Stomach (tissue), 9 donors: ENCODE measurements around the gene AATK. TPM values are rescaled to one million over a fixed set of nuclear protein-coding genes. Genes with fewer than 3 reads are reported as not detected.

Source experiments
- DNase-seq, 2 donors: peaks; one replicate each; pipeline versions ENCODE4 v3.0.0 to v3.0.0-alpha.2; 2013 to 2019
- H3K27ac ChIP-seq, 5 donors: fragments of 200-600 bp in 4 of 5; sonication (generic) in 4 of 5; one replicate each; pipeline ENCODE4 v1.5.1; 2013 to 2019; ENCODE audit warnings: mild to moderate bottlenecking in 1 of 5, moderate library complexity in 1 of 5
- H3K27me3 ChIP-seq, 3 donors: fragments of 200-600 bp; sonication (generic); one replicate each; pipeline ENCODE4 v1.5.1; 2017 to 2019; ENCODE audit warnings: mixed run types in 1 of 3
- H3K36me3 ChIP-seq, 4 donors: fragments of 200-600 bp; sonication (generic); 1 replicate in 3 of 4; 2 replicates in 1 of 4; pipeline ENCODE4 v1.5.1; 2016 to 2019
- H3K4me1 ChIP-seq, 4 donors: fragments of 200-600 bp; sonication (generic); one replicate each; pipeline ENCODE4 v1.5.1; 2016 to 2019
- H3K4me3 ChIP-seq, 4 donors: fragments of 200-600 bp; sonication (generic) in 3 of 4; one replicate each; pipeline ENCODE4 v1.5.1; 2016 to 2019; ENCODE audit warnings: mild to moderate bottlenecking in 1 of 4
- H3K9me3 ChIP-seq, 4 donors: fragments of 200-600 bp; sonication (generic); one replicate each; pipeline ENCODE4 v1.5.1; 2016 to 2019
- CTCF ChIP-seq, 7 experiments: fragments of 450-650 bp in 4 of 7; fragments of 200-600 bp in 3 of 7; sonication (generic) in 3 of 7; IDR thresholded peaks; one replicate each; pipeline ENCODE4 v1.5.1; 2016 to 2019; ENCODE audit warnings: antibody characterized with exemption in 7 of 7, control low read depth in 2 of 7, mild to moderate bottlenecking in 1 of 7
- EP300 ChIP-seq: sonication (generic); formaldehyde crosslinking; IDR thresholded peaks from one replicate; pipeline ENCODE4 v1.6.1; 2017; ENCODE audit warnings: antibody characterized with exemption
- POLR2A ChIP-seq, 4 donors: fragments of 450-650 bp; IDR thresholded peaks; one replicate each; pipeline ENCODE4 v1.6.1; 2016; ENCODE audit warnings: antibody characterized with exemption in 4 of 4, control low read depth in 2 of 4, mild to moderate bottlenecking in 1 of 4, moderate library complexity in 1 of 4
- POLR2AphosphoS5 ChIP-seq, 3 donors: sonication (generic); formaldehyde crosslinking; IDR thresholded peaks; one replicate each; pipeline ENCODE4 v1.6.1; 2016; ENCODE audit warnings: antibody characterized with exemption in 3 of 3
- WGBS, 5 donors: extraction: QIAGEN DNeasy Blood & Tissue Kit in 3 of 5; methylation state at CpG; one replicate each; pipeline versions ENCODE4 v1.1.5 to v1.1.7; 2013 to 2018; 5-methylcytosine and 5-hydroxymethylcytosine counted together
- intact Hi-C: fragments of 100-400 bp; cut with DNase I; formaldehyde crosslinking; loops from one replicate; pipeline ENCODE4 v1.15.1; 2023; ENCODE audit warnings: low total_unique reads
- polyA plus RNA-seq, 3 donors: library from polyadenylated mRNA; stranded (reverse); fragments of 200-250 nt; gene quantifications; one replicate each; pipeline ENCODE4 v1.2.3, GENCODE V29; 2013
- total RNA-seq, 5 donors: library from RNA; depleted of rRNA; stranded (reverse); fragments of >200 nt; gene quantifications; one replicate each; pipeline versions ENCODE4 v1.1.0 to v1.2.3, GENCODE V29; 2014 to 2016
- donor health status: healthy with polysubstance abuse.
- donor health status: Bipolar disorder and iron deficiency.
- donor health status: healthy.

The AATK gene
- total and polyA plus RNA-seq, 8 donors, result 0.87 to 31.7 (median 7.3) TPM

GRCh38 chr17:81163051-81163695, 2.8 kb downstream of the AATK start:
- Histone ChIP-seq H3K27ac (no peak overlapping the region), H3K4me3 (no peak overlapping the region), H3K27me3 (peaks cover 0 to 58% (median 22%) of the 10 kb centered on the region in 3 donors), H3K36me3 (no peaks in the 10 kb centered on the region), H3K9me3 (no peaks in the 10 kb centered on the region), H3K4me1 (peaks cover 6 to 25% (median 23%) of the 10 kb centered on the region in 4 donors)
- no peak for TF ChIP-seq CTCF (IDR thresholded peaks at IDR 0.05)
- no peak for TF ChIP-seq POLR2A (IDR thresholded peaks at IDR 0.05)
- TF ChIP-seq EP300, result no peak
- TF ChIP-seq POLR2AphosphoS5 (IDR thresholded peaks at IDR 0.05), result no peak
- no peak for DNase-seq
- intact Hi-C loops, result no loop called here
- WGBS, 5 donors, result 86 to 90% (median 87%) methylated on average over 12 to 19 of the region's 19 CpGs

- no peaks in the 10 kb centered on the region for H3K36me3 ChIP-seq
Measured at GRCh38 chr17:81162491-81162890, 3.5 kb downstream of the AATK start.

GRCh38 chr17:81161972-81162371, 4.0 kb downstream of the AATK start:
- intact Hi-C loops, result no loop called here
- DNase-seq, result no peak
- Histone ChIP-seq H3K4me1 (peaks cover 6 to 25% (median 23%) of the 10 kb centered on the region in 4 donors), H3K27me3 (peaks cover 0 to 46% (median 21%) of the 10 kb centered on the region in 3 donors), H3K27ac (no peak overlapping the region), H3K9me3 (no peaks in the 10 kb centered on the region), H3K36me3 (no peaks in the 10 kb centered on the region), H3K4me3 (no peak overlapping the region)
- TF ChIP-seq POLR2A (IDR thresholded peaks at IDR 0.05) (no peak), EP300 (no peak), CTCF (IDR thresholded peaks at IDR 0.05) (no peak), POLR2AphosphoS5 (IDR thresholded peaks at IDR 0.05) (no peak)
- WGBS, 5 donors, result 84 to 94% (median 88%) methylated on average over 8 to 16 of the region's 16 CpGs

More at GRCh38 chr17:81162491-81162890, 3.5 kb downstream of the AATK start:
- WGBS, 5 donors, result 79 to 92% (median 82%) methylated on average over 7 to 11 of the region's 11 CpGs
- Histone ChIP-seq H3K4me3 (no peak overlapping the region), H3K27ac (no peak overlapping the region), H3K27me3 (peaks cover 0 to 52% (median 22%) of the 10 kb centered on the region in 3 donors), H3K9me3 (no peaks in the 10 kb centered on the region), H3K4me1 (peaks cover 6 to 25% (median 23%) of the 10 kb centered on the region in 4 donors)
- TF ChIP-seq POLR2A (IDR thresholded peaks at IDR 0.05), result no peak
- no peak for TF ChIP-seq POLR2AphosphoS5 (IDR thresholded peaks at IDR 0.05)
- no peak for TF ChIP-seq EP300
- no peak for TF ChIP-seq CTCF (IDR thresholded peaks at IDR 0.05)
- intact Hi-C loops, result no loop called here
- DNase-seq, result no peak

- DNase-seq, result no peak
- Histone ChIP-seq H3K36me3 (no peaks in the 10 kb centered on the region), H3K27me3 (peaks cover 0 to 42% (median 16%) of the 10 kb centered on the region in 3 donors), H3K4me3 (no peak overlapping the region), H3K9me3 (no peaks in the 10 kb centered on the region), H3K27ac (no peak overlapping the region), H3K4me1 (peaks cover 6 to 23% (median 19%) of the 10 kb centered on the region in 4 donors)
- TF ChIP-seq POLR2A (IDR thresholded peaks at IDR 0.05), result no peak
- no peak for TF ChIP-seq EP300
- no peak for TF ChIP-seq POLR2AphosphoS5 (IDR thresholded peaks at IDR 0.05)
- TF ChIP-seq CTCF (IDR thresholded peaks at IDR 0.05), result no peak
- intact Hi-C loops, result no loop called here
- WGBS, 5 donors, result 91 to 96% (median 92%) methylated on average over 8 to 15 of the region's 15 CpGs
Measured at GRCh38 chr17:81161536-81161935, 4.5 kb downstream of the AATK start.
